NCI-H748 (cell line): ENCODE data around the gene CDH8.
"Not testable (repeated sequence)": the region's sequence is repeated elsewhere in the genome, so short reads cannot be mapped to it uniquely, and the experiment has no call there.

Source experiments
- DNase-seq: peaks from one replicate; lab custom pipeline; 2025; ENCODE audit not compliant: unreplicated experiment; lab: John Stamatoyannopoulos, UW

CDH8 gene

DNA sequence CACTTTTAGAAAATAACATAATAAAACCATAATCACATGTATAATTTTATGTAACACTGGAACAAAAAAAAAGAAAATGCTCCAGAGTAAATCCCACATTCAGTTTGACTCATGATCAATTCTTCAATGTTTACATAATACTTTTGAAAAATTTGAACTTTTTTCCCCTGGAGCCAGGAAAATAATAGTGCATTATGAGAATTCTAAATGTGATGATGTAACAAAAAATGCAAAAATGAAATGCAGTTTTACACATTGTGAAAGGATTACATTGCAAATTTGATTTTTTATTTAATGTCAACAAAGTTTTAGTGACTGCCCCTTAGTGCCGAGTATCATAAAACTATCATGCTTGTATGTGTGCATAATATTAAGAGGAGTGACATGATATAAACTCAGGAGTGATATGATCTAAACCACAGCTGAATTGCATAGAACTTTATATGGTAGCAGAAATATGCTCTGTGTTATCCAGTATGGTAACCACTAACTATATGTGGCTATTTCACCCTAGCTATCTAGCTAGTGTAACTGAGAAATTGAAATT lies 238.2 kb downstream of the CDH8 start:
- no peak for DNase-seq

DNA sequence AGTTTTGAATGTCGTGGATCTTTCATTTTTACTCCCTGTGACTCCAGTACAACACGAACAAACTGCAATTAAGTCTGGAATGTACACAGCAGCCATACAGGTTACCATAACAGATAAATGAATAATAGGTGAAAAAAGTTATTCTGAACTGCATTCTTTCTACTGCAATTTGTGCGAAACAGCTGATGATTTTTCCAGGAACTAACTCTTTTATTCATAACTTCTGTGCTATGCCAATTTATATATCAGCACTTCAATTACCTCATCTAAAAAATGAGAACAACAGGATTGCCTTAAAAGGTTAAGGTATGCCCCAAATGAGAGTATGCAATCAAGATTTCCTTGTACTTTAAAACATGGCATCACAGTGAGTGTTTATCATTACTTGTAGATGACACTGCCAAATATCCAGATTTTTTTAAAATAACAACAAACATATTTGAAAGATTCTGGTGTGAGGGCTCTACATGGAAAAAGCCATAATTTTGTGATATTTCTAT lies 238.9 kb downstream of the CDH8 start:
- no peak for DNase-seq

- no peak for DNase-seq
These were observed 243.9 kb downstream of the CDH8 start for GRCh38 chr16:61792194-61792909.

DNA sequence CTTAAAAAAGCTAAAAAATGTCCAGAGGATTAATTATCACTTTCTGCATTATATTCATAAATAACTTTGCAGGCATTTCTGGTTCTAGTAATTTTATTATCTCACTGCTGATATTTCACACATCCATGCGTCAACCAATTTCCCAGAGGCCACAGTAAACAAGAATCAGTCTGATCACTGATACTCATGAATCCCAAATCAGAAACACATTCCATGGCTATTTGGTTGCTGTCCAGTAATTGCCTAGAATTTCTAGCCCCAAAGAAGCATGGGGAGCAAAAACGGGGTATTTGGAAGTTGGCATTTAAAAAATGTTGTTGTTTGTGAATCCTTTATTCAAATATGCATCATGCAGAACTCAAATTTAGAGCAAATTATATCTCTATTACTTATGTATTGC lies 244.8 kb downstream of the CDH8 start:
- no peak for DNase-seq

- DNase-seq = peak; percentile 59
These were observed 254.4 kb downstream of the CDH8 start for GRCh38 chr16:61781855-61782254.

DNA sequence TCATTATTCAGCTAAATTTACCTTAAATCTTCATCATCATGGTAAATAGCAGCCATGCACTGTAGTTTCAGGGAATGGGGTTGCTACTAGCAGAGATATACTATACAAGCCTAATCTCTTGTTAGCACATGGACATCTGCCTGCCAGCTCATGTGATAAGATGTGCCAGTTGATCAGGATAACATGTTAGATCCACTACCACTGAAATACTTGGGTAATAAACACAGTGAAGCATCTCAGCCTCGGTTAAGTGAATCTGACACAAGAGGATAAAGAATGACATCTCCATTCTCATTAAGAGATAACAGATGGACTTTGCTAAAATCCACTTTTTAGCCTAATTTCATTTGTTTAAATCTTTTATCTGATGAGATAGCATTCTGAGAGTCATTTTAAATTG lies 256.1 kb downstream of the CDH8 start:
- no peak for DNase-seq

DNA sequence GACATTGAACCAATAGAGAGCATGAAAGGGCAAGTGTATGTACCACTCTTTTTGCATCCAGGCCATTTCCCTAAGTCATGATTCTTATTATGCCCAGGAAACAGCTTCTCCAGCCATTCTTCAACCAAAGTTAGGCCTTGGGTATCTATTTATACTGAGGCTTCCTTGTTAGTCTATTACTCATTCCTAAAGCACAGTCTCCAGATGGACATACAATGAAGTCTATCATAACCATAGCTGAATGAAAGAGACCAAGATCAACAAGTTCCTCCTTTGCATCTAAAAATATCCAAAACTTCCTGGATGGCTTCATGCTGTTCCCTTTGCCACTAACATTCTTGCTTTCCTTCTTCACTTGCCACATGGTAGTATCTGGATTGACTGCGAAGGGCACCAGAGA lies 265.9 kb downstream of the CDH8 start:
- DNase-seq = no peak

- DNase-seq = no peak
These were observed 272.2 kb downstream of the CDH8 start for GRCh38 chr16:61763991-61764390.

DNA sequence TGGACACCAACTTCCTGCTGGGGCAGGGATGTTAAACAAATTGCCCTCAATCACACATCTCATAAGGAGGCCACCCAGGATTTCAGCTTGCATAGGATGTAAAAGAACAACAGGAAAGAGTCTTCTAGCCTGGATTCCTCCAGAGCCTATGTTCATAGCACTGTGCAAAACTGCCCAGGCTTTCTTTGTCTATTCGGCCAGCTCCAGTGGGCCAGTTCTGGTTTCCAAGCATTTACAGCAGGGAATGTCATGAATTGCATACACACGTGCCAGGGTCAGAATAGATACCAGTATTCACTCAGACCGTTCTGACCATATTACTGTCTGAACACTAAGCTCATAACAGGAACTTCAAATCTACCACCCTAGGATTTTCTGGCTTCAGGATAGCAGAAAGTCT lies 273.2 kb downstream of the CDH8 start:
- no peak for DNase-seq

DNA sequence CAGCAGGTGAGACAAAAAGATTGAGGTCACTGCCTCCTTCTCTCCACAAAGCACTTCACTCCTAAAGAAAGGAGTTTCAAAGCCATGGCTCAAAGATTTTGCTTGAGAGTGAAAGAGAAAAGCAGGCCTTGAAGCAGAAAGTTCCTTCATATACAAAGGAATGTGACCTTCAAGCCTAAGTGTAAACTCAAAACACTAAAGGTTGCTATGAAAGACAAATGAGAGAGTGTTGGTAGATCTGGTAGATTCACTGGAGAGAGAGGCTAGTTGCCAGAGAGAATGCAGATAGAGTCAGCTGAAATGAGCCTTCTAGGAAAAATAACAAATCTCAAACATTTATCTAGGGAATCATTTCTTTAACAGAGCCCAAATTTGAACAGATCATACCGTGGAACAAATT lies 305.2 kb downstream of the CDH8 start:
- DNase-seq = no peak

- no peak for DNase-seq
These were observed 309.5 kb downstream of the CDH8 start for GRCh38 chr16:61726701-61727100.

DNA sequence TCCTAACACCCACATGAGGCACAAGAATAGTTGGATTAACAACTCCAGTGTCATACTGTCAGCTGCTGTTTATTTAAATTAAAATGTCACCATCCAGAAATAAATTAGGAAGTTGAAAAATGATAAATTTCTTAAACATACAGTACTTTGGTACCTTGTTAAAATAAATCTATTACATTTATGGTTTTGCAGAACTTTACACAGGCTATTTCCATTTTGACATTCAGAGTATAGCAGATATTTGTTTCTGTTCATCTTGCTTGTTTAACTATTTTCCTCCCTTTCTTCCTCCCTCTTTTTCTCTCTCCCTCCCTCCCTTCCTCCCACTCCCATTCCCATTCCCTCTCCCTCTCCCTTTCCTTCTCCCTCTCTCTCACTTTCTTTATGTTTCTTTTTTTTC lies 310.1 kb downstream of the CDH8 start:
- no peak for DNase-seq

- no peak for DNase-seq
These were observed 314.7 kb downstream of the CDH8 start for GRCh38 chr16:61721544-61721943.

GRCh38 chr16:61715393-61715792 lies 320.8 kb downstream of the CDH8 start:
- DNase-seq = no peak

- no peak for DNase-seq
These were observed 322.5 kb downstream of the CDH8 start for GRCh38 chr16:61713787-61714186.

DNA sequence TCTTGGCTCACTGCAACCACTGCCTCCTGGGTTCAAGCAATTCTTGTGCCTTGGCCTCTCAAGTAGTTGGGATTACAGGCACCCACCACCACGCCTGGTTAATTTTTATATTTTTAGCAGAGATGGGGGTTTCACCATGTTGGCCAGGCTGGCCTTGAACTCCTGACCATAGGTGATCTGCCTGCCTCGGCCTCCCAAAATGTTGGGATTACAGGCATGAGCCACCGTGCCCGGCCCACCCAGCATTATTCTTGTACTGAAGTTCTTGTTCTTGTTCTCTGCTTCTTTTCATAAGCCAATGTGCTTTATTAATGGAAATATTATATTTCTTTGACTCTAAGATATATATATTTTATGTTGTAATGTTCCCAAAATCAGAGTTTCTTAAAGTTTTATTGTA lies 336.6 kb downstream of the CDH8 start:
- not testable (repeated sequence) for DNase-seq

GRCh38 chr16:61684541-61684940 lies 351.7 kb downstream of the CDH8 start:
- DNase-seq = peak; percentile 63

DNA sequence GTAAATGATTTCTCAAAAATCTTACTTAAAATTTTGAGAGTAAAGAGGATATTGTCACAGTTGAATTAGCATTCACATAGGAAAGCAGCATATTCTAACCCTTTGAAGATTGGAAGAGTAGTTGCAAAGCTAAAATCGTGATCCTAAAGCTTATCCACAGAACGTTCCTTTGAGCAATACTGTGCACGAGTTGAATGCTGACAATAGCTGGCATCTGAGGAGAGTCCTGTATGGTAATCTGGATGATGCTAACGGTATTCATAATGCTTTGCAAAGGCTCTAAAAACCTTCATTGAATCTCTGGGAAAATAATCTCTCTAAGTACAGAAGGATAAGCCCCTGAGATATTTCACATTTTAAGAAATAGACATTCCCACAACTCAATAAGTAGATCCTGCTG lies 354.6 kb downstream of the CDH8 start:
- DNase-seq = peak; percentile 8

- peak; percentile 55 for DNase-seq
These were observed 355.1 kb downstream of the CDH8 start for GRCh38 chr16:61681124-61681523.

- DNase-seq = no peak
These were observed 358.1 kb downstream of the CDH8 start for GRCh38 chr16:61678182-61678581.

- DNase-seq = no peak
These were observed 358.5 kb downstream of the CDH8 start for GRCh38 chr16:61677776-61678175.

GRCh38 chr16:61676740-61677139 lies 359.5 kb downstream of the CDH8 start:
- DNase-seq = no peak

GRCh38 chr16:61671161-61671560 lies 365.1 kb downstream of the CDH8 start:
- no peak for DNase-seq
